Measurements from ENCODE around the gene CFL2. TPM values are rescaled to one million over a fixed set of nuclear protein-coding genes. Genes with fewer than 3 reads are reported as not detected.

Gene CFL2
- total RNA-seq, 1 donor from 2014 or later, result 47.0 TPM

DNA sequence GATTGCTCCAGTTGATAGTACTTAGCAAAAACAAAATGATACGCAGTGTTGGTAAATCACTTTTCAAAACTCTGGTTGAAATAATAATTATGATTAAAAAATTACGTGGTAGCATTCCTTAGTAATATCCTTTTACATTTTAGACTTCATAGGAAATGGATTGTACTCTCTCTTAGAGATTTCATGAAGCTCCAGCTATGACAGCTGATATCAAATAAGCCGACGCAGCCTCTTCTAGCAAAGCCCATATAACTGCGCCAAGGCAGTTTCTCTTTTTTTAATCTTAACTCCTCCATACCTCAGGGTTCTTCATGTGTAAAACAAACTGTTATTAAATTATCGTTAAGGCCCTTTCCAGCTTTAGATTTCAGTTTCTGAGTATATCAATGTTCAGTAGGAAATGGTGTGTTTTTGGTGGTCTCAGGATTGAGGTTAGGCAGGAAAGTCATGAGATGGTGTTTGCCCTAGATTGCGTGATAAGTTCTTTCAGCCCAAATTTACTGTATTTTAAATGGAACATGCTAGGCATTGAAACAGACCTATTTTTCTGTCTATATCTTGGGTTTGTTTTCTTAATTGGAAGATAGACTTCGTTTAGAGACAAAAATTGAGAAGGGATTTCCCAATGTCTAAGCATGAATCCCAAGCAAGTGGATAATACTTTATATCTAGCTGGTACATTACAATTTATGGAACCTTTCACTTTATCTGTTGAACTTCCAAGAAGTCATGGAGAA is 902 bp upstream of the CFL2 start:
- H3K36me3 Mint-ChIP-seq (ENCODE audit: unreplicated experiment), result peaks cover 2% of the 10 kb centered on the region
- DNase-seq (ENCODE audit: extremely low spot score, unreplicated experiment), result no peak
- TF ChIP-seq, protein P1, sequence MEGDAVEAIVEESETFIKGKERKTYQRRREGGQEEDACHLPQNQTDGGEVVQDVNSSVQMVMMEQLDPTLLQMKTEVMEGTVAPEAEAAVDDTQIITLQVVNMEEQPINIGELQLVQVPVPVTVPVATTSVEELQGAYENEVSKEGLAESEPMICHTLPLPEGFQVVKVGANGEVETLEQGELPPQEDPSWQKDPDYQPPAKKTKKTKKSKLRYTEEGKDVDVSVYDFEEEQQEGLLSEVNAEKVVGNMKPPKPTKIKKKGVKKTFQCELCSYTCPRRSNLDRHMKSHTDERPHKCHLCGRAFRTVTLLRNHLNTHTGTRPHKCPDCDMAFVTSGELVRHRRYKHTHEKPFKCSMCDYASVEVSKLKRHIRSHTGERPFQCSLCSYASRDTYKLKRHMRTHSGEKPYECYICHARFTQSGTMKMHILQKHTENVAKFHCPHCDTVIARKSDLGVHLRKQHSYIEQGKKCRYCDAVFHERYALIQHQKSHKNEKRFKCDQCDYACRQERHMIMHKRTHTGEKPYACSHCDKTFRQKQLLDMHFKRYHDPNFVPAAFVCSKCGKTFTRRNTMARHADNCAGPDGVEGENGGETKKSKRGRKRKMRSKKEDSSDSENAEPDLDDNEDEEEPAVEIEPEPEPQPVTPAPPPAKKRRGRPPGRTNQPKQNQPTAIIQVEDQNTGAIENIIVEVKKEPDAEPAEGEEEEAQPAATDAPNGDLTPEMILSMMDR (IDR thresholded peaks at IDR 0.05), result no peak
- peaks cover 51% of the 10 kb centered on the region for H3K4me1 Mint-ChIP-seq (ENCODE audit: unreplicated experiment)
- H3K27ac Mint-ChIP-seq (ENCODE audit: unreplicated experiment), result peak overlapping the region; percentile 70
- no peaks in the 10 kb centered on the region for H3K9me3 Mint-ChIP-seq (ENCODE audit: unreplicated experiment)
- H3K27me3 Mint-ChIP-seq (ENCODE audit: unreplicated experiment), result no peaks in the 10 kb centered on the region
- peak overlapping the region; percentile 65 for H3K4me3 Mint-ChIP-seq (ENCODE audit: unreplicated experiment)

- Mint-ChIP-seq H3K36me3 (ENCODE audit: unreplicated experiment) (peaks cover 2% of the 10 kb centered on the region), H3K4me1 (ENCODE audit: unreplicated experiment) (peaks cover 50% of the 10 kb centered on the region), H3K27me3 (ENCODE audit: unreplicated experiment) (no peaks in the 10 kb centered on the region), H3K9me3 (ENCODE audit: unreplicated experiment) (no peaks in the 10 kb centered on the region), H3K27ac (ENCODE audit: unreplicated experiment) (peak overlapping the region; percentile 91), H3K4me3 (ENCODE audit: unreplicated experiment) (peak overlapping the region; percentile 86)
- no peak for DNase-seq (ENCODE audit: extremely low spot score, unreplicated experiment)
- TF ChIP-seq, protein P1 (IDR thresholded peaks at IDR 0.05), result no peak
Observed at GRCh38 chr14:34713681-34714319, 593 bp downstream of the CFL2 start.

- TF ChIP-seq, protein P1 (IDR thresholded peaks at IDR 0.05), result no peak
- Mint-ChIP-seq H3K9me3 (ENCODE audit: unreplicated experiment) (no peaks in the 10 kb centered on the region), H3K4me3 (ENCODE audit: unreplicated experiment) (peak overlapping the region; percentile 86), H3K4me1 (ENCODE audit: unreplicated experiment) (peaks cover 46% of the 10 kb centered on the region), H3K27ac (ENCODE audit: unreplicated experiment) (peak overlapping the region; percentile 91), H3K36me3 (ENCODE audit: unreplicated experiment) (peaks cover 2% of the 10 kb centered on the region), H3K27me3 (ENCODE audit: unreplicated experiment) (no peaks in the 10 kb centered on the region)
- no peak for DNase-seq (ENCODE audit: extremely low spot score, unreplicated experiment)
Observed at GRCh38 chr14:34713122-34713680, 1.2 kb downstream of the CFL2 start.

DNA sequence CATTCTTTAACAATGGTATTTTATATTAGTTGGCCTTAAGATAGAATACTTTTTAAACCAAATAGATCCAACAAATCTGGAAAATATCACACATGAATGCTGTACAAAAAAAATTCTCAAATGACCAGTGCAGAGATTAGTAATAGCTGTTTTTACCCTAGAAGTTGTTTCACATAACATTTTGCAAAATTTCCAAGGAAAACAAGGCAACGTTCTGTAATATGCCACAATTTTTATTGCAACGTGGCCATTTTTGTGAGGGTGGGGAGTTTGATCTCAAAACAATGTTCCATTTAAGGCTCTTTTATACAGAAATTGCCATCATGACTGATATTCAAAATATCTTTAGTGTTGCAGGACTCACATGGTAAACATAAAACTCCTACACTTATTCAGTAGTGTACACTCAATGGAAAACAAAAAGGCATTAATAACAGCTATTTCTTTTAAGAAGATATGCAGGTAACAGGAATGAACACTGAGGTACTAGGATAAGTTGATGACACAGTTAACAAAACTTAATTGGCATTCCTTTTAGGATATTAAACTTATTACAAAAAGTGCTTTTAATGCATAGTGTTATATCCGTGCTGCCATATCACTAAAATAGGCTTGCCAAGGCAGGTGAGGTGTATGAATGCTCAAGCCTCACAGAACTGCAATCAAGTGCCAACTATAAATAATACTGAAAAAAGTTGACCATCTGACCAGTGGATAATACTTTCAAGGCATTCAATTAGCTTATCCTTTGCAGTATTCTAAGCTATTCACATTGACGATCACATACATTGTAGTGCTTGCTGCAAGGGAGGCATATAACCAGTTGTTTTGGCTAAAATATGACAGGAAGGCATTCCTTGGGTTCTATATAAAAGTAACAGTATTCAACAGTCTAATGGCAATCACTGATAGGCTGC is 2.3 kb downstream of the CFL2 start:
- DNase-seq (ENCODE audit: extremely low spot score, unreplicated experiment), result no peak
- Mint-ChIP-seq H3K36me3 (ENCODE audit: unreplicated experiment) (peaks cover 2% of the 10 kb centered on the region), H3K4me1 (ENCODE audit: unreplicated experiment) (peaks cover 45% of the 10 kb centered on the region), H3K27me3 (ENCODE audit: unreplicated experiment) (no peaks in the 10 kb centered on the region), H3K4me3 (ENCODE audit: unreplicated experiment) (peak overlapping the region; percentile 39), H3K9me3 (ENCODE audit: unreplicated experiment) (no peaks in the 10 kb centered on the region), H3K27ac (ENCODE audit: unreplicated experiment) (peak overlapping the region; percentile 71)
- TF ChIP-seq, protein P1 (IDR thresholded peaks at IDR 0.05), result no peak

All from osteocyte (in vitro differentiated cells).